GM12873 (cell line): ENCODE data around the gene ZBTB8OS.

ENCODE experiments used
- CTCF ChIP-seq: IDR thresholded peaks from 2 replicates; pipeline ENCODE4 v1.5.1; 2012; ENCODE audit warnings: low read depth, mild to moderate bottlenecking, moderate library complexity, low read length, control low read depth; ENCODE audit not compliant: insufficient read depth; ENCODE audit errors: missing control alignments

ZBTB8OS gene

GRCh38 chr1:32683397-32683796 lies 33.0 kb upstream of the ZBTB8OS start:
- no peak for TF ChIP-seq CTCF

- no peak for TF ChIP-seq CTCF
These were observed 31.6 kb upstream of the ZBTB8OS start for GRCh38 chr1:32681999-32682398.

- TF ChIP-seq CTCF: no peak
These were observed 31.2 kb upstream of the ZBTB8OS start for GRCh38 chr1:32681509-32681908.

GRCh38 chr1:32680642-32681041 lies 30.3 kb upstream of the ZBTB8OS start:
- no peak for TF ChIP-seq CTCF

GRCh38 chr1:32676945-32677344 lies 26.6 kb upstream of the ZBTB8OS start:
- TF ChIP-seq CTCF: no peak

GRCh38 chr1:32666901-32667566 lies 16.7 kb upstream of the ZBTB8OS start:
- TF ChIP-seq CTCF: no peak

- TF ChIP-seq CTCF: no peak
These were observed 15.6 kb upstream of the ZBTB8OS start for GRCh38 chr1:32665915-32666314.
